ENCODE results near the gene COL8A2. TPM values are rescaled to one million over a fixed set of nuclear protein-coding genes. Genes with fewer than 3 reads are reported as not detected.

Gene COL8A2
- total RNA-seq, 1 donor from 2014 or later: 18.1 TPM

- peak overlapping the region; percentile 40 for H3K4me3 Mint-ChIP-seq (ENCODE audit: unreplicated experiment)
- no peak for DNase-seq (ENCODE audit: low spot score)
- no peak for TF ChIP-seq CTCF (IDR thresholded peaks at IDR 0.05)
- H3K9me3 Mint-ChIP-seq (ENCODE audit: low read depth): no peaks in the 10 kb centered on the region
- peaks cover 61% of the 10 kb centered on the region for H3K4me1 Mint-ChIP-seq (ENCODE audit: low read depth)
- no peaks in the 10 kb centered on the region for H3K36me3 Mint-ChIP-seq (ENCODE audit: low read depth)
- H3K27me3 Mint-ChIP-seq (ENCODE audit: low read depth): no peaks in the 10 kb centered on the region
- peak overlapping the region; percentile 99 for H3K27ac Mint-ChIP-seq (ENCODE audit: unreplicated experiment)
Observed at GRCh38 chr1:36149973-36150295, 24.9 kb upstream of the COL8A2 start.

- DNase-seq (ENCODE audit: low spot score): peak; percentile 100
- Mint-ChIP-seq H3K27me3 (ENCODE audit: low read depth) (no peaks in the 10 kb centered on the region), H3K4me1 (ENCODE audit: low read depth) (peaks cover 56% of the 10 kb centered on the region), H3K9me3 (ENCODE audit: low read depth) (no peaks in the 10 kb centered on the region), H3K27ac (ENCODE audit: unreplicated experiment) (peak within 1 kb of the TSS; percentile 99), H3K4me3 (ENCODE audit: unreplicated experiment) (peak within 1 kb of the TSS; percentile 93), H3K36me3 (ENCODE audit: low read depth) (no peaks in the 10 kb centered on the region)
- peak; percentile 97 for TF ChIP-seq CTCF (IDR thresholded peaks at IDR 0.05)
Observed at GRCh38 chr1:36149237-36149972, 24.4 kb upstream of the COL8A2 start, which contains the start of gene TRAPPC3. TRAPPC3 (minus strand) TSS chr1:36149486; CDS start chr1:36149378, 108 bp downstream.

- no peaks in the 10 kb centered on the region for H3K36me3 Mint-ChIP-seq (ENCODE audit: low read depth)
- peaks cover 54% of the 10 kb centered on the region for H3K4me1 Mint-ChIP-seq (ENCODE audit: low read depth)
- TF ChIP-seq CTCF (IDR thresholded peaks at IDR 0.05): no peak
- peak overlapping the region; percentile 93 for H3K4me3 Mint-ChIP-seq (ENCODE audit: unreplicated experiment)
- H3K27me3 Mint-ChIP-seq (ENCODE audit: low read depth): no peaks in the 10 kb centered on the region
- H3K9me3 Mint-ChIP-seq (ENCODE audit: low read depth): no peaks in the 10 kb centered on the region
- peak overlapping the region; percentile 99 for H3K27ac Mint-ChIP-seq (ENCODE audit: unreplicated experiment)
- DNase-seq (ENCODE audit: low spot score): no peak
Observed at GRCh38 chr1:36148821-36149236, 23.8 kb upstream of the COL8A2 start.

GRCh38 chr1:36144413-36144812 lies 19.4 kb upstream of the COL8A2 start:
- Mint-ChIP-seq H3K4me1 (ENCODE audit: low read depth) (peaks cover 43% of the 10 kb centered on the region), H3K27ac (ENCODE audit: unreplicated experiment) (peak overlapping the region; percentile 41), H3K27me3 (ENCODE audit: low read depth) (no peaks in the 10 kb centered on the region), H3K9me3 (ENCODE audit: low read depth) (no peaks in the 10 kb centered on the region), H3K4me3 (ENCODE audit: unreplicated experiment) (no peak overlapping the region), H3K36me3 (ENCODE audit: low read depth) (peaks cover 1% of the 10 kb centered on the region)
- DNase-seq (ENCODE audit: low spot score): no peak
- no peak for TF ChIP-seq CTCF (IDR thresholded peaks at IDR 0.05)

- Mint-ChIP-seq H3K9me3 (ENCODE audit: low read depth) (no peaks in the 10 kb centered on the region), H3K4me1 (ENCODE audit: low read depth) (peaks cover 36% of the 10 kb centered on the region), H3K27me3 (ENCODE audit: low read depth) (no peaks in the 10 kb centered on the region), H3K36me3 (ENCODE audit: low read depth) (peaks cover 1% of the 10 kb centered on the region), H3K4me3 (ENCODE audit: unreplicated experiment) (no peak overlapping the region), H3K27ac (ENCODE audit: unreplicated experiment) (no peak overlapping the region)
- TF ChIP-seq CTCF (IDR thresholded peaks at IDR 0.05): no peak
- DNase-seq (ENCODE audit: low spot score): no peak
Observed at GRCh38 chr1:36143424-36143823, 18.4 kb upstream of the COL8A2 start.
